Stimulated activated naive CD8-positive, alpha-beta T cell treated with anti-CD3 and anti-CD28 coated beads, Interleukin-15, Interleukin-2, amounts not matched to agents 100 ng/mL and 50 ng/mL, for 24 hours (primary cell): ENCODE results near the gene PITPNM3.

Source experiments
- H3K27ac Mint-ChIP-seq: one replicate; pipeline ENCODE4 v1.8.0; 2021; ENCODE audit warnings: mild to moderate bottlenecking, mixed read lengths
- H3K27me3 Mint-ChIP-seq: one replicate; pipeline ENCODE4 v1.8.0; 2021; ENCODE audit warnings: mixed read lengths
- H3K36me3 Mint-ChIP-seq: one replicate; pipeline ENCODE4 v1.8.0; 2021; ENCODE audit warnings: low read depth, mixed read lengths
- H3K4me1 Mint-ChIP-seq: one replicate; pipeline ENCODE4 v1.8.0; 2021; ENCODE audit warnings: low read depth, mixed read lengths
- H3K4me3 Mint-ChIP-seq: one replicate; pipeline ENCODE4 v1.8.0; 2021; ENCODE audit warnings: mild to moderate bottlenecking, mixed read lengths
- H3K9me3 Mint-ChIP-seq: one replicate; pipeline ENCODE4 v1.8.0; 2021; ENCODE audit warnings: mixed read lengths

Gene PITPNM3

DNA sequence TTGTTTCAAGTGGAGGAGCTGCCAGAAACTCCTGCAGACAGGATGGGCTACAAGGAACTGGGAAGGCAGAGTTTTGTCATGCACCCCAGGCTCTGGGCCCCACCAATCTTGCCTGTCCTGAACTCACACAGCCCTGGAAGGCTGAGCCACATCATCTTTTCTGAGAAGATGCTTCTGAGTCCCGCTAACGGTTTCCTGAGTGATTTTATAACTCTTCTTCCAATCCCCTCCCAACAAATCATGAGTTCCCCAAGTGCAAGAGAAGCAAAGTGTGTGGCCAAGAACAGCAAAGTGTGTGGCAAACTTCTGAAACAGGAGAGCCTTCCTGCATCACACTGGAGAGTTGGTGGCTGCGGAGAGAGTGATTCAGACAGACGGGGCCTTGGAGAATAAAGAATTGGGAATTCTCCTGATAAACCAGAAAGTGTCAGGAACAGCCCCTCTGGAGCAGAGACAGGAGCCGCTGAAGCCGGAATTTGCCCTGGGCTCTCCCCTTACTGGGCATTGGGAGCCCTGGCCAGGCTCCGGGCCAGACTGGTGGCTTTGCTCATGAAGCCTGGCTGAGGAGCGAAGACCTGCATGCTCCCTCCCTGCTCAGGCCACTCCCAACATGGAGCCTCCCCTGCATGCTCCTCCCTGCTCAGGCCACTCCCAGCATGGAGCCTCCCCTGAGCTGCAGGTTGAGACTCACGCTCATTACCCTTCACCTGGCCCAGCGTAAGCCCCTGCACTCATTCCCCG lies 47.2 kb downstream of the PITPNM3 start:
- H3K4me3 Mint-ChIP-seq: no peak overlapping the region
- no peaks in the 10 kb centered on the region for H3K9me3 Mint-ChIP-seq
- no peaks in the 10 kb centered on the region for H3K4me1 Mint-ChIP-seq
- H3K27ac Mint-ChIP-seq: no peak overlapping the region
- H3K27me3 Mint-ChIP-seq: no peaks in the 10 kb centered on the region
- no peaks in the 10 kb centered on the region for H3K36me3 Mint-ChIP-seq

DNA sequence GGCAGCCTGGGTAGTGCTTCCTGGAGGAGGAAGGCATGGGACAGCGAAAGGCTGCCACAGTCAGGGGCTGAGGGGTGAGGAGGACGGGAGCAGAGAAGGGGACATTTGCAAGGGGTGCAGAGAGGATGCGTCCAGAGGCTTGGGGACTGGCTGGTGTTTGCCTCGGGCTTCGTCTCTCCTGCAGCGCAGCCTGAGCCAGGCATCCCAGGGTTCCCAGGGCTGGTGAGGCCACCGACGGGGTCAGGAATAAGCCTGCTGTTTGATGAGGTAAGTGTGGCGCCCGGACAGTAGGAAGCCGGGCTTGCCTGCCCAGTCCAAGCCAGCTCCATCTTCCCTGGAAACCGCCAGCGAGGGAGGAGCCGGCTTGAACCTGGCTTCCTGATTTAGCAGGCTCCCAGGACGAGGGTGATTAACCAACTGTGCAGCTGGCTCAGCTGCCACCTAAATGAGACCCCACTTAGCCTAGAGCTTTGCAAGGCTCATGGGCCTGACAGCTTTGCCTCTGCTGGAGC lies 47.8 kb downstream of the PITPNM3 start:
- H3K9me3 Mint-ChIP-seq: no peaks in the 10 kb centered on the region
- no peaks in the 10 kb centered on the region for H3K36me3 Mint-ChIP-seq
- H3K27ac Mint-ChIP-seq: no peak overlapping the region
- H3K27me3 Mint-ChIP-seq: no peaks in the 10 kb centered on the region
- no peaks in the 10 kb centered on the region for H3K4me1 Mint-ChIP-seq
- H3K4me3 Mint-ChIP-seq: no peak overlapping the region

DNA sequence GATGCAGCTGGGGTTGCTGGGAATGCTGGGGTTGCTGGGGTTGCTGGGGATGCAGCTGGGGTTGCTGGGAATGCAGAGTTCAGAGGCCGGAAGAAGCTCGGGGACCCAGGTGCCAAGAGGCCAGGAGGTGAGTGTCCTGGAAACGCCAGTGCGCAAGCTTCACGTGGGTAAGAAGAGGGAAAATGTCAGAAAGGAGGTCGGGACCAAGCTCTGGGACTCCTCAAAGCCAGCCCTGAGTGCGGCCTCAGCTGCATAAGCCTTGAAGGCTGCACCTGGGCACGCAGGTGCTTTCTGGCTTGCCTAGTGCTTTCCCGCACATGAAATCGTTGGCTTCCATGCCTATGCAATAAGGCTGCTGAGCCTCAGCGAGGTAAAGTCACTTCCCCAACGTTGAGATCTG lies 48.3 kb downstream of the PITPNM3 start:
- no peaks in the 10 kb centered on the region for H3K27me3 Mint-ChIP-seq
- no peak overlapping the region for H3K4me3 Mint-ChIP-seq
- no peaks in the 10 kb centered on the region for H3K9me3 Mint-ChIP-seq
- no peak overlapping the region for H3K27ac Mint-ChIP-seq
- H3K36me3 Mint-ChIP-seq: no peaks in the 10 kb centered on the region
- H3K4me1 Mint-ChIP-seq: no peaks in the 10 kb centered on the region

DNA sequence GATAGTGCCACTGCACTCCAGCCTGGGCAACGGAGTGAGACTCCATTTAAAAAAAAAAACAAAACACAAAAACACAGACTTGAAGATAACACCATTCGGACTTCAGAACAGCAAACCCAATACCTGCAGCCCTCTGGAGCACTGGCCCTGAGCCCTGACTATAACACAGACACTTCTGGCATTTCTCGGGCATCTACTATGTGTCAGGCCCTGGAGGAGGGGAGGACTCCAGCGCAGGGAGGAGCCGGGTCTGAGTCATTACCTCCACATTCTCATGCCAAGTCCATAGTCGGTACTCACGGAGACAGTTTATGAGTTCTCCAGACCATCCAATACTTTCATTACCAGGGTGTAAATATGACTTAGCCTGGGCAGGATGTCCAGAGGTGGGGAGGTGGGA lies 48.8 kb downstream of the PITPNM3 start:
- Mint-ChIP-seq H3K4me3 (no peak overlapping the region), H3K4me1 (no peaks in the 10 kb centered on the region), H3K9me3 (no peaks in the 10 kb centered on the region)

DNA sequence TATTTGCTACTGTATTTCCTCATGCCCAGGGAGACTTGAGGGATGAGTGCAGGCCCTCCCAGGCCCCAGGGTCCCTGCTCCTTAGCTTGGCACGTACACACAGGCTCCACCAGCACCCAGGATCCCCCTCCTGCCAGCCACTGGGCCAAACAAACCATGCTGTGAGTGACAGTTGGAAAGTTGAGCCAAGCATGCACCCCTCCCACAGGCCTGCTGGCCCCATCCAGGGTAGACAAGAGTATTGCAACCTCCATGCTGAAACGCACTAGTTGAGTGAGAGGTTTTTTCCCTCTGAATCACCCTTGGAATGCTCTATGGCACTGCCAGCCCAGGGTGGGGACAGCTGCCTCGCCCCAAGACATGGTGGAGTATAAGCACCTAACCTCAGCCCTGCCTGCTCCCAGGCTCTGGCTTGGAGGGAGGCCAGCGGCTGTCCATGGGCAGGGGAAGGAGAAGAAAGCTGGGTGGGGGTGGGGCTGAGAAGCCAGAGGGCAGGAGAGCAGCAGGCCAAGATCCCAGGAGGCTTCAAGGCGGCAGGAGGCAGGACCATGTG lies 49.6 kb downstream of the PITPNM3 start:
- H3K9me3 Mint-ChIP-seq: no peaks in the 10 kb centered on the region
- no peaks in the 10 kb centered on the region for H3K27me3 Mint-ChIP-seq
- H3K27ac Mint-ChIP-seq: no peak overlapping the region
- H3K4me1 Mint-ChIP-seq: no peaks in the 10 kb centered on the region
- H3K4me3 Mint-ChIP-seq: no peak overlapping the region
- no peaks in the 10 kb centered on the region for H3K36me3 Mint-ChIP-seq

More for the DNA sequence above, 48.8 kb downstream of the PITPNM3 start:
- Mint-ChIP-seq H3K36me3 (no peaks in the 10 kb centered on the region), H3K27ac (no peak overlapping the region), H3K27me3 (no peaks in the 10 kb centered on the region)

DNA sequence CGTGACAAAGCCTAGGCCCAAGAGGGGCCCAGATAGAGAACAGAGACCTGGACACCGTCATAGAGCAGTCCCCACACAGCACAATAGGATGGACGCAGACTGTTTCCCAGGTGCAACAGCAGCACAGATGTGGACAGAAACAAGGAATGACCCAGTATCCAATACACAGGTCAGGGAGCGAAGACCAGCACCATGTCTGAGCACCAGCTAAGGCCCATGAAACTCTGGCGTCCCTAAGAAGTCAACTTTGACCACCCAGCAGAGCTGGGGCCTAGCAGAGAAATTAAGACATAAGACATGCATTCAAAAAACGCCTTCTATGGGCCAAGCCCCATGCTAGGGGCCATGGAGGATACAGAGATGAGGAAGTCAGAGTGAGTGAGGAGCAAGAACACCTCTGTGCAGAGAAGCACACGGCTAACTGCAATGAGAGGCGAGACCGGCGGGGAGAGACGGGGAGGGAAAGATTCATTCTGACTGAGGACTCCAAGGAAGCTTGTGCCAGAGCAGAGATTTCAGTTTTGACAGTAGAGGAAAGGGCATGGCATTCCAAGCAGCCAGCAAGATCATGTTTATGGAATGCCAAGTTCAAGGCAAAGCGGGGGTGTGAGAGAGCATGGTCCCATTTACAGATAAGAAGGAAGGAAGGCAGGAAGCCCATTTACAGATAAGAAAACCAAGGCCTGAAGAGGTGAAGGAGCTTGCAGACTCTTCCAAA lies 50.8 kb downstream of the PITPNM3 start:
- H3K27ac Mint-ChIP-seq: no peak overlapping the region
- no peaks in the 10 kb centered on the region for H3K27me3 Mint-ChIP-seq
- no peaks in the 10 kb centered on the region for H3K36me3 Mint-ChIP-seq
- no peaks in the 10 kb centered on the region for H3K4me1 Mint-ChIP-seq
- H3K9me3 Mint-ChIP-seq: no peaks in the 10 kb centered on the region
- H3K4me3 Mint-ChIP-seq: no peak overlapping the region

DNA sequence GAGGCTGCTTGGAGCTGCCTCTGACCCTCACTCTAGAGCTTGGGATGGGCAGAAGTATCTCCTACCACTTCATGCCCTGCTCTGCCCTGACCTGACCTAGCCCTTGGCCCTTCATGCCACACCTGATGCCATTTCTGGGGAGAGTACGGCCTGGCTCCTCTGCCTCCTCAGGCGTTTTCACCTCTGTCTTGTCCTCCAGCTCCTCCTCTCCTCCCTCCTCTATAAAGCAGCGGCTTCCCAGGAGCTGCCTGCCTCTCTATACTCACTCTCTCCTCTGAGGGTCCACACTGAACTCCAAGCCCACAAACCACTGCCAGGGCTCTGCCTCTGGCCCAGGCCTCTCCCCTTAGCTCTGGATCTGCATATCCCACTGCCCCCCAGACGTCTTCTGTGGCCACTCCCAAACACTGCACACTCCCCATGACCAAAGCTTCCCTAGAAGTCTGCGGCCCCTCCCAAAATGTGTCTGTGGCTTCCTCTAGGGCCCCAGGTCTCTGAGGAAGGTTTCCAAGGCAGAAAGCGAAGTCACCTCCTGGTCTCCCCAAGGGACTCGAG lies 52.6 kb downstream of the PITPNM3 start:
- Mint-ChIP-seq H3K27ac (no peak overlapping the region), H3K9me3 (no peaks in the 10 kb centered on the region), H3K4me1 (no peaks in the 10 kb centered on the region), H3K27me3 (no peaks in the 10 kb centered on the region), H3K36me3 (no peaks in the 10 kb centered on the region), H3K4me3 (no peak overlapping the region)

DNA sequence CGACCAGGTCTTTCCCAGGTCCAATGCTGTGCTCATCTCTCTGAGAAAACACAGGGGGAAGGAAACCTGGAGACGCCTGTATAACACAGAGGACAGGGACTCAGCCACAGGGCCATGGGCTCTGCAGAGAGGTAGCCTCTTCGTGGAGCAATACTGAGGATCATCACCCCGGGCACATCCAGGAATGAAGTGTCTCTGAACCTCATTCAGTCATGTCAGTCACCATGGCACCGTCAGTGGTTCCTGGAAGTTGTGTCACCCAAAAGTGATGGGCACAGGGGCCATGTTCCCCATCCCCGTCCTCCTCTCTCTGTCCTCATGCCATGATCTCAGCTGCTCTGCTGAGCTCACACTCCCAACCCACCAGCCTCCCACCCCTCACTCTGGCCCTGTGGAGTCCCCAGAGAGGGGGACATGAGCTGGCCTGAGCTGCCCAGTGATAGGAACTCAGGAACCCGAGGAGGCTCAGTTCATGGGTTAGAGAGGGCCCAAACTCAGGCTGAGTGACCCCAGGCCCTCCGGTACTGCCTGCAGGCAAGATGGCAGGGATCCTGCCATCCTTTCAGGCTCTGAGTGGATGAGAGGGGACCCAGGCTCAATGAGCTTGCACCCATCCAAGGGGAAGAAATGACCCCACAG lies 53.4 kb downstream of the PITPNM3 start:
- Mint-ChIP-seq H3K4me3 (no peak overlapping the region), H3K27me3 (no peaks in the 10 kb centered on the region), H3K9me3 (no peaks in the 10 kb centered on the region), H3K36me3 (no peaks in the 10 kb centered on the region), H3K4me1 (no peaks in the 10 kb centered on the region), H3K27ac (no peak overlapping the region)

DNA sequence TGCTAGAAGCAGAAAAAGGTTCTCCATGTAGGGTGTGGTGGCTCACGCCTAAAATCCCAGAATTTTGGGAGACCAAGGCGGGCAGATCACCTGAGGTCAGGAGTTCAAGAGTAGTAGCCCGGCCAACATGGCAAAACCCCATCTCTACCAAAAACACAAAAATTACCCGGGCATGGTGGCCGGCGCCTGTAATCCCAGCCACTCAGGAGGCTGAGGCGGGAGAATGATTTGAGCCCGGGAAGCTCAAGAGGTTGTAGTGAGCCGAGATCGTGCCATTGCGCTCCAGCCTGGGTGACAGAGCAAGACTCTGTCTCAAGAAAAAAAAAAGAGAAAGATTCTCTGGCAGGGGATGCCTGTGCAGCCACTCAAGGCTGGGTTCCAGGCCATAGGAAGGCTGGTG lies 54.2 kb downstream of the PITPNM3 start:
- Mint-ChIP-seq H3K36me3 (no peaks in the 10 kb centered on the region), H3K27ac (no peak overlapping the region), H3K27me3 (no peaks in the 10 kb centered on the region), H3K4me1 (no peaks in the 10 kb centered on the region), H3K4me3 (no peak overlapping the region), H3K9me3 (no peaks in the 10 kb centered on the region)

DNA sequence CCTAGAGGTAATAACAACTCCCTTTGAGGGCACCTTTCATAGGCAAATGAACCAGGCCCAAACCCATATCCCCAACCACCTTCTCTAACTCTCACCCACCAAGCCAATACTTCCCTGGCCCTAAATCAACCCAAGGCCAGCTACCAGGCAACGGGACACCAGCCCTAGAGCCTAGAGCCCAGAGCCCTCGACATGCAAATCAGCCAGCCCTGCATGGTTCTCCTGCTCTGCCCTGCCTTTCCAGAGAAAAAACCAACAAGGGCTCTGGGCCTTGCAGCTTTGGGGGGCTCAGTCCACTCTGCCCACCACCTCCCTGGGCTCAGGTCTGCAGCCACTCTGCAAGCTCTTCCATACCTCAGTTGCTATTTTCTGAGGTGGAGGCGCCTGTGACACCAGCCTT lies 55.0 kb downstream of the PITPNM3 start:
- no peaks in the 10 kb centered on the region for H3K36me3 Mint-ChIP-seq
- H3K4me3 Mint-ChIP-seq: no peak overlapping the region
- H3K4me1 Mint-ChIP-seq: peaks cover 5% of the 10 kb centered on the region
- H3K27ac Mint-ChIP-seq: no peak overlapping the region
- H3K27me3 Mint-ChIP-seq: peaks cover 6% of the 10 kb centered on the region
- H3K9me3 Mint-ChIP-seq: no peaks in the 10 kb centered on the region

DNA sequence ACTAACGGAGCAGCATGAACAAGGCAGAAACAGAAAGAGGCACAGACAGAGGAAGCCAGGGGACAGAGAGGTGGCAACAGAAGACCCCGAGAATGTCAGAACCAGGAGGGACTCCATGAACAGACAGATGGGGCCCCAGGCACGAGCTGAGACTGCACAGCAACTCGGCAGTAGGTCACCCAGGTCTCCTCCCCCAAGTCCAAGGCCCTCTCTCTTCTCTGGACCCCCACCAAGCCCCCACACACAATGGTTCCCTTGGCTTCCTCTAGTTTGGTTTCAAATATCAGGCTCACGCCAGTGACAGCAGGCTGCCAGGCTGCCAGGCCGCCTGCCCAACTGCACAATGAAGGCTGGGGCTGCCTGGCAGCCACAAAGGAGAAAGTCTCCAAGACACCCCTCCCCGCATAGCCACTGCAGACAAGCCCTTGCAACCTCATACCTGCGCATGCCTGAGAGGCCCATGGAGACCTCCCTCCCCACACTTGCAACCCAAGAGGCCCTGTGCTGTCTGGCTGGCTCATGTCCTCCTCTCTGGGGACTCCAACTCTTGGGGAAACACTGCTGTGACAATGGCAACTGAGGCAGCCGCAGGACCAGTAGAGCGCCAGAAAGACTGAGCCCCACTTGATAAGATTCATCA lies 57.3 kb downstream of the PITPNM3 start:
- H3K9me3 Mint-ChIP-seq: no peaks in the 10 kb centered on the region
- peaks cover 15% of the 10 kb centered on the region for H3K4me1 Mint-ChIP-seq
- no peaks in the 10 kb centered on the region for H3K36me3 Mint-ChIP-seq
- peaks cover 9% of the 10 kb centered on the region for H3K27me3 Mint-ChIP-seq
- no peak overlapping the region for H3K4me3 Mint-ChIP-seq
- no peak overlapping the region for H3K27ac Mint-ChIP-seq

DNA sequence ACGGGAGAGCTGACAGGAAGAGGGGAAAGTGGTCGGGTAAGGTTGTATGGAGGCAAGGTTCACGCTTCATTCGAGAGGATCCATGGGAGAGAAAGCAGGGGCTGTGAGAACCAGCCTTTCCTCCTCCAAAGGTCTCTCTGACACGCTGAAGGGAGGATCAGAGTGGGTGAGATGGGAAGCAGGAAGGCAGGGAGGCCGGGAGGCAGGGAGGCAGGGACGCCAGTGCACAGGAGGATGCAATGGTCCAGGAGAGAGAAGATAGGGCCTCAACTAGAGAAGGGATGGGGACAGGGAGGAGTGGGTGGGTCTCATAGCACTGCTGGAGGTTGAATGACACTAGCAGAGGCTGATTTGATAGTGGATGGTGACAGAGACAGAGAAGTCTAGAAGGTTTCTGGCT lies 58.0 kb downstream of the PITPNM3 start:
- peaks cover 9% of the 10 kb centered on the region for H3K27me3 Mint-ChIP-seq
- no peaks in the 10 kb centered on the region for H3K36me3 Mint-ChIP-seq

DNA sequence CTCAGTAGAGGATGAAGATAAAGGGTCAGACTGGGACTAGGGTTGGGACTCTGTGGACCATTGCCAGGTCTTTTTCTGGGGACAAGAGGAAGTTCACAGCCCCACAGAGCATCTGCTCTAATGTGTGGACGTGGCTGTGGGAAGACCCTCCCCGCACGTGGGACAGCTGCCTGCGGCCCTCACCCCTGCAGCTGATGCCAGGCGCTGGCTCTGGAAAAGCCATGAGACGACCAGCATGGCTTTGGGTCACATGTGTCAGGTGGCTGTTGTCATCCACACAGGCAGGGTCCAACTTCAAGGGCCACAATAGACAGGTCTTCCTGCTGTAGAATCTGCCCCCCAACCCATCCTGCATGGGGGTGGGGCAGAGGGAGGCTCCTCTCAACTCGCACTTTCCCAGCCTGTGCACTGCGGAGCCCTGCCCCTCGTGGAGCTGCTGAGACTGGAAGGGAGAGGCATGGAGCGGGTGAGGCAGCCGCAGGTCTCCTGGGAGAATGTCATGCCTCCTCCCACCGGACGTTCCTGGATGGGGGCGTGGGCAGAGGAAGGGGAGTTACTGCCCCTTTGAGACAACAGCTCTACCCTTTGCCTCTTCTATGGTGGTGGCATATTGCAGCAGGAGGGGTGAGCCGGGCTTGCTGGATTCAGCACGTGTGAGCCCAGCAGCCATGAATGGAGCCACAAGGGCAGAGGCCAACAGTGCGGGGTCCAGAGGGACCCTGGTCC lies 58.7 kb downstream of the PITPNM3 start:
- no peak overlapping the region for H3K27ac Mint-ChIP-seq
- no peak overlapping the region for H3K4me3 Mint-ChIP-seq
- H3K27me3 Mint-ChIP-seq: peaks cover 9% of the 10 kb centered on the region
- peaks cover 15% of the 10 kb centered on the region for H3K4me1 Mint-ChIP-seq
- H3K9me3 Mint-ChIP-seq: no peaks in the 10 kb centered on the region
- no peaks in the 10 kb centered on the region for H3K36me3 Mint-ChIP-seq

More for the DNA sequence above, 58.0 kb downstream of the PITPNM3 start:
- Mint-ChIP-seq H3K9me3 (no peaks in the 10 kb centered on the region), H3K4me3 (no peak overlapping the region), H3K27ac (no peak overlapping the region), H3K4me1 (peaks cover 15% of the 10 kb centered on the region)
